D341Med (cell line): ENCODE results near the gene HNMT.
A peak's percentile ranks its signal among the peaks of the same experiment; 100 is the strongest.
"Not testable (repeated sequence)": the region's sequence is repeated elsewhere in the genome, so short reads cannot be mapped to it uniquely, and the experiment has no call there.

Experiments used
- DNase-seq: peaks from one replicate; pipeline ENCODE4 v3.0.0; 2012; ENCODE audit warnings: low spot score

HNMT gene

DNA sequence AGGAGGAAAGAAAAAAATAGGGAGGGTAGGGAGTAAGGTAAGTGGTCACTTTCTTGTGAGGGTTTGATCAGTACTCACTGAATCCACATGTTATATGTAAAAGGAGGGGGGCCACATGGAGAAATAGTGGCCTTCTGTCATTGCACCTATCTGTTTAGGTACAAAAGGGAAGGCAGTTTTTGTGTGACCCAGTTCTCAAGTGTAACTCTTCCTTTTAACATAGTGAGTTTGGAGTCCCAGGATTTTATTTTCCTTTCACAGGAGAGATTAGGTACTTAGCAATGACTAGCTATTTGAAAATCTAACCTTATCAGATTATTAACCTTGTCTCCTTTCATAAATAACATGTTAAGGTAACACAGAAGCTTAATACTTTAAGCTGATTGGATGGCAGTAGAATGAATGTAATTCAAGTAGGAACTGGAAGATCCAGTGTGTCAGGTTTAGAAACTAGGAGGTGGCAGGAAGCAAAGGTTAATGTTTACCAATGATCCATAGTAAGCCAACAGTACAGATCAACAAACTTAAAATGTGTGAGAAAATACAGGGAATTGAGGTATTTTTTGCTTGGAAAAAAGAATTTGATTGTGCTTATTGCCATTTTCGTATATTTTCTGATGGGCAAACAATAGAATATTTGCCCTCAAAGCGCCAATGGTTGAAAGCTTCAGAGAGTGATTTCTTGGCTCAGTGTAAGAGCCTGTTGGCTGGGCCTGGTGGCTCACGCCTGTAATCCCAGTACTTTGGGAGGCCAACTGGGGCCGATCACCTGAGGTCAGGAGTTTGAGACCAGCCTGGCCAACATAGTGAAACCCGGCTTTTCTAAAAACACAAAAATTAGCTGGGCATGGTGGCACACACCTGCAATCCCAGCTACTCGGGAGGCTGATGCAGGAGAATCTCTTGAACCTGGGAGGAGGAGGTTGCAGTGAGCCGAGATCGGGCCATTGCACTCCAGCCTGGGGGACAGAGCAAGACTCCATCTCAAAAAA is 11.3 kb downstream of the HNMT start:
- no peak for DNase-seq

DNA sequence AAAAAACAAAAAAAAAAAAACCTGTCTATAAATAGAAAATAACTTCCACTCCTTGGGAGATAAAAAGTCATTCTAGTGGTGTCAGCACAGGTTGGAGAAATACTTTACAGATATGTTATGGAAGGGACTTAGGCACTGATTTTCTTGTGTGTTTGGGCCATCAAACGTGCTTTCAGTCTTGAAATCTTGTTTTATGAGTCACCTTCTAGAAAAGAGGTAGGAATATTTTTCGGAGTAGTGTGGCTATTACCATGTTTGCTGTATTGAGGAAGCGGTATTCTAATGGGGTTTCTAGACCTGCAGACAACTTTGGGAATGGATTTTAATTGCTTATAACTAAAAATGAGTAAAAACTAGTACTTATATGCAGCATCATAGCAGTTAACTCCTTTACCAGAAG is 12.0 kb downstream of the HNMT start:
- DNase-seq: no peak

DNA sequence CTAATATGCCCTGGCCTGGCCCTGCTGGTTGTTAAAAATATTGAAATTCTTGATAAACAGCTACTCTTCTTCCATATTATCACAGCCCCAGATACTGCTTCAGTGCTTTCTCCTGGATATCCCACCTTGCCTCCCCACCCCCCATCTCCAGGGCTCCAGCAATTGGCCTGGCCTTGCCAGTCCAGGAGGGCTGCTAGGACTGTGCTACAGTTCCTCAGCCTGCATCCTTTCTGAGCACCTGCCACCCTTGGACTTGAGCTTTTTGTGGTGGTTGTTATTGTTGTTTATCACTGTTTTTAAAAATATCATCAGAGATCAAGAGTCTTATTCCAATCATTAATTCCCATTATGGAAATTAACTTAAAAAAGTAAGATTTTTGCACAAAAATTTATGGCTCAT is 13.5 kb downstream of the HNMT start:
- DNase-seq: no peak

DNA sequence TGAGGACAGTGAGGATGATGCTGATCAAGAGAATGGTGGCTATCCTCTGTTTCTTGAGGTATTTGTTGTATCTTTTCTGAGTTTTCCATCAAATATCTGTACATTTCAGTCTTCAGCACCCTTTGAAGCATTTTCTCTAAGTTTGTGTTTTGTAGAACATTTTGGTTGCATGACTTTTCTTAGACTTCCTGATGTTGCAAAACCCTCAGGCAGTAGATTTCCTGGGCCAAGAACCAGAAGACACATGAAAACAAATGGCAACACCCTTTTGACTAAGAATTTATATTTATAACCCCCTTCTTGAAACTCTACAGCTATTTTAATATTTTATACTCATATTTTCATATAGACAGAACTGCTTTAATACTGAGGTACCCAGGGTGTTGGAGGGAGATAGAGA is 16.2 kb downstream of the HNMT start:
- no peak for DNase-seq

DNA sequence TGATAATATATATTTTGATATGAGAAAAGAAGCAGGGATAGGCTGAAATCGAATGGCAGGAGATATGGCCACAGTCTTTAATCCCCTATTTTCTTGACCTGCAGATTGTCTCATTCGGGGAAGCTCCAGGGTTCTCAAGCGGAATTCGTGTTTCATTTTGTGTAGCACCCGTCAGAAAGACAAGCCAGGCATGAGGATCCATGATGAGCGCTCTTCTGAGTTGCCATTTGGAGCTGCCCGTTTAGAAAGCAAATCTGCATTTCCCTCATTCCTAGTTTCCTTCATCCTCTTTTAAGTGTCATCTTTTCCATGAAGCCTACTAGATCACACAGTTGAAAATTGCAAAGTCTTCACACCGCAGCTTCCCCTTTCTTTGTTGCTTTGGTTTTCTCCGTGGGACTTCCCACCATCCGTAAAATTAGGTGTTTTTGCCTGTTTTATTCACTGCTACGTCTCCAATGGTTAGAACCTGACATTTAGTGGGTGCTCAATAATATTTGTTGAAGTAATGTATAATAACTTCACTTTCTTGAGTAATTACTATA is 16.9 kb downstream of the HNMT start:
- no peak for DNase-seq

DNA sequence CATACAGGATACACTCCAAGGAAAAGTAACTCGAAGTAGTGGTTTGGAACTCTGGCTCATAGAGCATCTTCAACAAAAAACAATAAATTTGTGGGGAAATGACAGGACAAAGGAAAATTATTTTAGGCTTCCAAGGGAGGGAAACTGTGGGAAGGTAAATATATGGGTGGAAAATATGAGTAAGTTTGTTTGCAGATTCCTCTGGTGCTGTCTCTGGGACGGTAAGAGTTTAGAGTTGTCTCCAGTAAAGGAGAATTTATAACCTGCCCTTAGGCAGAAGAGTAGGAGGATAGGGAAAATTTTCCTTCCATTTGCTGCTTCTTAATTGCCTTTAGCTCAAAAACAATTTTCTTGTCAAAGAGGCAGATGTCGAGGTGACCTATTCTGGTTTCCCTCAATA is 19.3 kb downstream of the HNMT start:
- no peak for DNase-seq

DNA sequence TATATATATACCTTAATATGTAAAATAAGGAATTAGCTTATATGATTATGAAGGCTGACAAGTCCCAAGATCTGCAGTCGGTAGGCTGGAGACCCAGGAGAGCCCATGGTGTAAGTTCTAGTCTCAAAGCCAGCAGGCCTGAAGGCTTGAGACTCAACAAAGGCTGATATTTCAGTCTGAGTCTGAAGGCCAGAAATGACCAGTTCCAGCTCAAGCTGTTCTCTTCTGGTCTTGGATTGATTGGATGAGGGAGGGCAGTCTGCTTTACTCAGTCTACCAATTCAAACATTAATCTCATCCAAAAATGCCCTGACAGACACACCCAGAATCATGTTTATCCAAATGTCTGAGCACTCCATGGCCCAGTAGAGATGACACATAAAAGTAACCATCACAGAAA is 22.0 kb downstream of the HNMT start:
- no peak for DNase-seq

DNA sequence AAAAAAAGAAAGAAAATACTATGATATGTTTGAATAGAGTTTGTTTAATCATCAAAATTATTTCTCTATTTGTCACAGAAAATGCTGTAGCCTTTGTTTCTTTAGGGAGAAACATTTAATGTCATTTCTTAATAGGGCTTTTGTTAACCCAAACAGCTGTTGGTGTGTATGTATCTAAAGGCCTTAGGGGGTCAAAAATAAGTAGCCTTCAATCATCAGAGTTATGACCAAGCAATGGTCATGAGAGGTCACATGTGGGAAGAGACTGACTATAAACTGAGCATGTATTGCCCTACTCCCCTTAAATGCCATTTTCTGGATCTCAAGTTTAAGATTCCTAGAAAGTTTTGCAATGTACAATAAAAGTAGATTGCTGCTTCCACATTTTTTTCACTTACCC is 22.7 kb downstream of the HNMT start:
- no peak for DNase-seq

DNA sequence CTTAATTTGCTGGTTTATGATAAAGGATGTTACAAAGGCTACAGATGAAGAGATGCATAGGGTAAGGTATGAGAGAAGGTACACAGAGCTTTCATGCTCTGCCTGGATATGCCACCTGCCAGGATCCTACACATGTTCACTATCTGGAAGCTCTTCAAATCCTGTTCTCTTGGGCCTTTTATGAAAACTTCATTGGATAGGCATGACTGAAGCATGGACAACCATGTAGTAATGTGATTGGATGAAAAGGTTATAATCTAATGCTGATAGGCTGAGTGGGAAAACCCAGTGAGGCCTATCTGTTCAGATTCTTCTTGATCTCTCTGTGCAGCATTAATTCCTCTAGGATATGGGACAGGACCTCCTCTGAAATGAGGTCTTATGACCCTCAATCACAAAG is 26.8 kb downstream of the HNMT start:
- DNase-seq: no peak

DNA sequence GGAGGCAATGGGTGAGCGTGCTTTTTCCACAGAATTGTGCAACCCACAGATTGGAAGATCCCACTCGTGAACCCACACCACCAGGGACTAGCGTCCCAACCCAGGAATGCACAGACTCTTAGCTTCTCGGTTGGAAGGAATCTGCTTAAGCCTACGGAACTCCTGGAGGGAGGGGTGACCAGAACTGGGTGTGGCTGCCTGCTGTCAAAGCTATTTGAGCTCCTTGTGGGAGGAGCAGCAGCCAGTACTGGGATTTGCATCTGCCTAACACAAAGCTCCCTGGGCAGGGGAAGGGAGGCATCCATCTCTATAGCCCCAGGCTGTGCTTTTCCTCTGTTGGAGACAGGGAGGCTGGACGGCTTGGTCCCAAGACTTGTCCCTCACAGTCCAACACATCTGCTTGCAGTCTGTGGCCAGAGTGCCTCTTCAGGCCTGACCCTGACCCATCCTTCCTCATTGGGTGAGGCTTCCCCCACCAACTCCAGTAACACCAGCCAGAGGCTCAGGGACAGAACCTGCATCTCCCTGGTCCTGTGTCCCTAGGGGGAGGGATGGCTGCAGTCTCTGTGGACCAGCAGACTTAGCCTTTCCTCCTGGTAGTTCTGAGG is 27.9 kb downstream of the HNMT start:
- DNase-seq: no peak

DNA sequence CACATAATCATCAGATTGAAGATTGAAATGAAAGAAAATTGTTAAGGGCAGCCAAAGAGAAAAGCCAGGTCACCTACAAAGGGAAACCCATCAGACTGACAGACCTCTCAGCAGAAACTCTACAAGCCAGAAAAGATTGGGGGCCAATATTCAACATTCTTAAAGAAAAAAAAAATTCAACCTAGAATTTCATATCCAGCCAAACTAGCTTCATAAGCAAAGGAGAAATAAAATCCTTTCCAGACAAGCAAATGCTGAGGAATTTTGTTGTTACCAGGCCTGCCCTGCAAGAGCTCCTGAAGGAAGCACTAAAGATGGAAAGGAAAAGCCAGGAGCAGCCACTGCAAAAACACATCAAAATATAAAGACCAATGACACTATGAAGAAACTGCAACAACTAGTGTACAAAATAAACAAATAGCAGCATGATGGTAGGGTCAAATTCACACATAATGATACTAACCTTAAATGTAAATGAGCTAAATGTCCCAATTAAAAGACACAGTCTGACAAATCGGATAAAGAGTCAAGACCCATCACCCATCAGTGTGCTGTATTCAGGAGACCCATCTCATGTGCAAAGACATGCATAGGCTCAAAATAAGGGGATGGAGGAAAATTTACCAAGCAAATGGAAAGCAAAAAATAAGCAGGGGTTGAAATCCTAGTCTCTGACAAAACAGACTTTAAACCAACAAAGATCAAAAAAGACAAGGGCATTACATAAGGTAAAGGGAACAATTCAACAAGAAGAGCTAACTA is 29.6 kb downstream of the HNMT start:
- not testable (repeated sequence) for DNase-seq

DNA sequence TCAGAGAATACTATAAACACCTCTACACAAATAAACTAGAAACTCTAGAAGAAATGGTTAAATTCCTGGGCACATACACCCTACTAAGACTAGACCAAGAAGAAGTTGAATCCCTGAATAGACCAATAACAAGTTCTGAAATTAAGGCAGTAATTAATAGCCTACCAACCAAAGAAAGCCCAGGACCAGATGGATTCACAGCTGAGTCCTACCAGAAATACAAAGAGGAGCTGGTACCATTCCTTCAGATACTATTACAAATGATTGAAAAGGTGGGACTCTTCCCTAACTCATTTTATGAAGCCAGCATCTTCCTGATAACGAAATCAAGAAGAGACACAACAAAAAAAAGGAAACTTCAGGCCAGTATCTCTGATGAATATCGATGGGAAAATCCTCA is 31.1 kb downstream of the HNMT start:
- not testable (repeated sequence) for DNase-seq

DNA sequence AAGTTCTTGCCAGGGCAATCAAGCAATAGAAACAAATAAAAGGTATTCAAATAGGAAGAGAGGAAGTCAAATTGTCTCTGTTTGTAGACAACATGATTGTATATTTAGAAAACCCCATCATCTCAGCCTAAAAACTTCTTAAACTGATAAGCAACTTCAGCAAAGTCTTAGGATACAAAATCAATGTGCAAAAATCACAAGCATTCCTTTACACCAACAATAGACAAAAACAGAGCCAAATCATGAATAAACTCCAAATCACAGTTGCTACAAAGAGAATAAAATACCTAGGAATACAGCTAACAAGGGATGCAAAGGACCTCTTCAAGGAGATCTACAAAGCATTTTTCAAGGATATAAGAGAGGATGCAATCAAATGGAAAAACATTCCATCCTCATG is 31.9 kb downstream of the HNMT start:
- DNase-seq: not testable (repeated sequence)

DNA sequence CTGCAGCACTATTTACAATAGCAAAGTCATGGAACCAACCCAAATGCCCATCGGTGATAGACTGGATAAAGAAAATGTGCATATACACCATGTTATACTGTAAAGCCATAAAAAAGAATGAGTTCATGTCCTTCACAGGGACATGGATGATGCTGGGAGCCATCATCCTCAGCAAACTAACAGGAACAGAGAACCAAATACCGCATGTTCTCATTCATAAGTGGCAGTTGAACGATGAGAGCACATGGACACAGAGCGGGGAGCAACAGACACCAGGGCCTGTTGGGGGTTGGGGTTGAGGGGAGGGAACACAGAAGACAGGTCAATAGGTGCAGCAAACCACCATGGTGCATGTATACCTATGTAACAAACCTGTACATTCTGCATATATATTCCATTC is 33.5 kb downstream of the HNMT start:
- DNase-seq: no peak

DNA sequence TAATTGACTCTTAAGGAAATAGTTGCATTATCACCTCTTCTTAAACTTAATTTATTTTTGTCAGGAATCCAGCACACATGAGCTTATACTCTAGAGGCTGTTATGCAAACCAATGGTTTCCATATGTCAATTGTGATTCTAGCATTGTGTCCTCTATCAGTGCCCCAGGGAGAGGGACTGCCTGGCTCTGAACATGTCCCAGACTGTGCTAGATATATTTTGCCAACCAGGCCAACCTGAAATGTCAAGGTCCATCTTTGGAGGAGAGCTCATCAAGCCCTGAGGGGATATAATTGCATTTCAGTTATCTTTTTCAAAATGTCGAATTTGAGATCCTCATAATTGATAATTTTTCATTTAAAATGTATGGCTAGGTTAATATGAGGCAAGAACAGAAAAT is 34.2 kb downstream of the HNMT start:
- DNase-seq: no peak

DNA sequence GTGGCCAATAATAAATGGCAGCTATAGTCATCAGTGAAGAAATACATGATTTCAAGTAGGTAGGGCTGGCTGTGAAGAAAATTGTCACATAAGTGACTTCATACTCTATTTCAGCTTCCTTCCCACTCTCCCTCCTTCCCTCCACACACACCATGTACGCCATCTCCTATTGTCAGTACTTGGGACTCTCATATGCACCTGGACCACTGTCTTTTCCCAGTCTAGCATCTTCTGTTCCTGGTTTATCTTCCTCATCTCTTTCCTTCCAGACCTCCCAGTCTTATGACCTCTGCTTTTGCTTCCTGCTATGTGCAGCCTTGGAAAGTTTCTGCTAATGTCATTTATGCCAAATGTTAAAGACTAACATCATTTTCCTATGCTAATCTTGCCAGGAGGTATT is 35.0 kb downstream of the HNMT start:
- no peak for DNase-seq

DNA sequence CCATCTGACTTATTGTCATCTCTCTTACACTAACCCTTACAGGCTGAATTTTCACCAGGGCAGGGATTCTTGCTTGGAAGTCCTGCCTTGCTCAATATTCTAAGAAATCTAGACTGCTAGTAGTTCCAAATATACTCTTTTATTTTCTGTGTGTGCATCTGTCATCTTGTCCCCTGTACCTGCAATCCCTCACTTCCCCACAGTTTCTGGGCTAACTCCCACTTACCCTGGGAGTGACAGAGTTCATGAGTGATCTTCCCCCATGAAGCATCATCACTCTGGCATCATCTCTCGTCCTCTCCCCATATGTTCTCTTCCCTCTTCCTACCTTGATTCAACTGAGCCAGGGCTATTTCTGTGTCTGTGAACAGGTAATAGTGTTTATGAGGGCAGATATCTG is 35.7 kb downstream of the HNMT start:
- no peak for DNase-seq

DNA sequence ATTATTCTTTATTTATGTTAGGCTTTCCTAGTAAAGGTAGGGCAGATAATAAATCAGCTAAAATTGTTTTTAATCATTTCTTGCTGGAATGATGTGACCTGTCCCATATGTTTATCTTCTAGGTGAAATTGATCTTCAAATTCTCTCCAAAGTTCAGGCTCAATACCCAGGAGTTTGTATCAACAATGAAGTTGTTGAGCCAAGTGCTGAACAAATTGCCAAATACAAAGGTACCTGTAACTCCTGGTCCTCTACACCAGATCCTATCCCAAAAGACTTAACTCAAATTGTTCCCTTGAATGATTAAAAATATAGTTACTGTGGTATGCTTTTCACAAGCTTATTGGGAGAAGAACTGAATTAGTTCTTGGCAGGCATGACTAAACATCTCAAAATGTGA is 36.5 kb downstream of the HNMT start:
- DNase-seq: no peak

DNA sequence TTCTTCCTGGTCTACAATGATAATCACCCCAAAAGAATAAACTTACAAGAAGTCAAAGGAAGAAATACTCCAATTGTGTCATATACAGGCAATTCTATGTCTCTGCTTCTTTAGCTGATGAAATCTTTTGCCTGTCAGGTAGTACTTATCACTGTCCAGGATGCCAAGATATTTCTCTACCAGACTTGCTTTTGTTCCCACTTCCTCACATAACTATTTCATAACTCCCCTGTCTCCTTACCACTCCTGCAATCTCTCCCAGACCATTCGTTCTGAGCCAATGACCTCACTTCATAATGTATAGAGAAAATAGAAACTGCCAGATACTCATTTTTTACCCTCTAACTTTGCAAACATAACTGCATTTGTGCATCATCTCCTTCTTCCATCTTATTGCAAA is 39.1 kb downstream of the HNMT start:
- DNase-seq: no peak

DNA sequence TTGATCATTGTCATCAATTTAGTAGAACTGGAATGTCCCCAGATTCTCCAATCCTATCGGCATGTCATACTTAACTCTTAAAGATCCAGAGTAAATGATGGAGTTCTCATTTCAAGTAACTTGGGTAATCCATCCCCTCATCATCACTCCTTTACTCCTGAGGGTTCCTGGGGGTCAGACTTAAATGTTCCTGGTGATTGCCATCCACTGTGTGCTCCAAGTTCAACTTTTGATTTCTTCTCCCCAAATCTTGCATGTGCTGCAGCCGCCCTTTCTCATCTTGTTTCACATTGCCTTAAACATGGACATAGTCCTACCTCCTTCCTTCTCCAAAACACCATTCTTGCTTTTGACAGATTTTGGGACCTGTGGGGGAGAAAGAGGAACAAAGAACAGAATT is 43.2 kb downstream of the HNMT start:
- DNase-seq: no peak

DNA sequence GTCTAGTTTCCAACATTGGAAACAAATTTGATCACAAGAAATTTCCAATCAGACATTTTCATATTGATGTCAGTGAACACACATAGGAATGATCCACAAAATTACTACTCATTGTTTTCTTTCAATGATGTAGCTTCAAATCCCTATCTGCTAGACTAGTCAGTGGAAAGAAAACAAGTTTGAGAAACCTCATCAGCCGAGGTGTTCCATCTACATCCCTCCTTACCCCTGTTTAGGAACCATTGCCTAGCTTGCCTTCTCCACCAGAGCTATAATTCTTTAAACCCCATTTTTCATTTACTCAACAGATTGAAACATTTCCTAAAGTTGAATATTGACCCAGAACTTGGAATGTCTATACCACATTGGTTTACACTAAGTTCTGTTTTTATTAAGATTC is 45.3 kb downstream of the HNMT start:
- no peak for DNase-seq

DNA sequence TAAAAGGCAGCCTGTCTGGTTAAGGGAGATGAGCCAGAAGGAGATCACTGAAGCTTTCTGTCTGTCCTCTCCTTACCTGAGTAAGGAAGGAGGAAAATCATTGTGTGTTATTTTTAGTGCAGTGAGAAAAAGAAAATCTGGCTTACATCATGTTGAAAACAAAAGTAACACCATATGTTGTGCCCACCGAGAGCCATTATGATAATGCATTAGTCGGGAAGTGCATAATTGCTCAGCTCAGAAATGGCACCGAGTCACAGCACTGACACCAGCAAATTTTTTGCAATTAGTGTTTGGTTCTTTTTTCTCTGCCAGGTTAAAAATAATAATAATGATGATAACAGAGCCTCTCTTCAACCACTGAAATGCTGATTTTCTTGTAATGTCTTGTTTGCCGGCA is 46.6 kb downstream of the HNMT start:
- peak; percentile 35 for DNase-seq

DNA sequence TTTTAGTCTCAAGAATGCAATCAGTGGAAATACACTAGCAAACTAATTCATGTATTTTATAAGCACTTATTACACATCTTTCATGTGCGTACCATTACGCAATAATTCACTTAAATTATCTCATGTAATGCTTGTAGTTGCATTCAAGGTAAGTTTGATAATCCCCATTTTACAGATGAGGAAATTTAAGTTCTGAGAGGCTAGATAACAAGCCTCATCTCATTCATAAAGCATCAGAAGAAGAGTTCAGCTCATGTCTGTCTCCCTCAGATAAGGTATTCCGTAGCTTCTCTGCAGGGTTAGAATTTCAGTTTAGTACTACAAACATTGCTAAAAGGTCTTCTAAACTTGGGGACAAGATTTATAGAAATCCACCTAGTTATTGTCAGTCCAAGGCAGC is 47.8 kb downstream of the HNMT start:
- no peak for DNase-seq
